ENCODE measurements around the gene EMC8. TPM values are rescaled to one million over a fixed set of nuclear protein-coding genes. Genes with fewer than 3 reads are reported as not detected.

EMC8 gene
- total and polyA plus RNA-seq, 2 of the 8 experiments (the other 6 are each of a cell fraction or from before 2014, with no cell fraction given): 52.2 to 69.7 TPM

- H2BK120ac ChIP-seq (replicated peaks; ENCODE audit: low read depth, low read length): no peak overlapping the region
- H3K9me3 ChIP-seq (ENCODE audit: insufficient read depth in 2 of 2, low read depth in 1 of 2, low read length in 1 of 2): no peaks in the 10 kb centered on the region
- peak overlapping the region; percentile 86 for H2AK5ac ChIP-seq (ENCODE audit: low read depth, low read length)
- H3K56ac ChIP-seq (replicated peaks; ENCODE audit: insufficient read length, low read depth, low read length): no peak overlapping the region
- no peak overlapping the region for H2BK20ac ChIP-seq (ENCODE audit: low read length)
- H4K91ac ChIP-seq (replicated peaks; ENCODE audit: insufficient read length, low read length): peak overlapping the region; percentile 78
- CTCF ChIA-PET (ENCODE audit: partially characterized antibody): interaction anchor here (0.6 to 2.6 kb wide), 18 partner anchors 8 to 223 kb away, joined by 3 to 18 read pairs (median 4); no protein-coding TSS in a partner anchor
- POLR2A ChIA-PET (ENCODE audit: partially characterized antibody): interaction anchor here (1.4 to 1.8 kb wide), 2 partner anchors 13 kb away, joined by 3 to 8 read pairs; no protein-coding TSS in a partner anchor
- H3K79me1 ChIP-seq (ENCODE audit: low read depth, low read length): no peaks in the 10 kb centered on the region
- DNase-seq (ENCODE audit: low read depth in 1 of 2, low spot score in 2 of 2): no peak
- H3K18ac ChIP-seq (ENCODE audit: extremely low read depth, low read length): no peak overlapping the region
- peaks cover 3% of the 10 kb centered on the region; the same call in 1 of the 2 replicates for H3K23me2 ChIP-seq (ENCODE audit: low read depth, low read length)
- TF ChIP-seq JUN (IDR thresholded peaks at IDR 0.05; ENCODE audit: low read depth, low read length) (0 out of 2 replicates have a peak, but pooled peaks have one; percentile 7), SRF (IDR thresholded peaks at IDR 0.05; ENCODE audit: low read depth, low read length) (peak; percentile 59), GABPA (IDR thresholded peaks at IDR 0.05; ENCODE audit: borderline replicate concordance, insufficient read depth, low read length) (no peak)
- H2BK12ac ChIP-seq (ENCODE audit: low read depth, low read length): peak overlapping the region; percentile 39; the same call in 1 of the 2 replicates
- no peak for FAIRE-seq
- H3K27me3 ChIP-seq (replicated peaks in 1 of 4; ENCODE audit: control insufficient read depth in 3 of 4, extremely low read depth in 1 of 4, insufficient read depth in 3 of 4, low read length in 3 of 4): no peaks in the 10 kb centered on the region; a peak in 2 of 7 replicates
- no peak overlapping the region for H3K14ac ChIP-seq (ENCODE audit: insufficient read length)
- no peak overlapping the region; the same call in 1 of the 2 replicates for H2BK5ac ChIP-seq (ENCODE audit: low read depth, low read length)
- peak overlapping the region; percentile 73 for H3K4ac ChIP-seq (replicated peaks; ENCODE audit: insufficient read length, low read depth, low read length)
- H2AFZ ChIP-seq (ENCODE audit: low read length): no peak overlapping the region
- H3K79me2 ChIP-seq (ENCODE audit: control insufficient read depth in 1 of 2, insufficient read depth in 2 of 2, low read length in 2 of 2): no peaks in the 10 kb centered on the region
- H2BK15ac ChIP-seq (ENCODE audit: low read length): peak overlapping the region; percentile 19; the same call in 1 of the 2 replicates
- H3K4me1 ChIP-seq (replicated peaks in 1 of 4; ENCODE audit: control insufficient read depth in 3 of 4, insufficient read depth in 4 of 4, low read length in 3 of 4): peaks cover 3 to 11% (median 10%) of the 10 kb centered on the region in 4 experiments
- H3K4me3 ChIP-seq (ENCODE audit: extremely low read depth in 1 of 4, insufficient read depth in 2 of 4, low read depth in 3 of 4, low read length in 4 of 4): no peak overlapping the region
- no peak overlapping the region for H3K9ac ChIP-seq (replicated peaks in 1 of 4; ENCODE audit: extremely low read depth in 1 of 4, low read depth in 3 of 4, low read length in 3 of 4)
- H3K36me3 ChIP-seq (ENCODE audit: control insufficient read depth in 2 of 4, insufficient read depth in 4 of 4, low read length in 3 of 4): no peaks in the 10 kb centered on the region
- peaks cover 2 to 10% of the 10 kb centered on the region in 2 experiments for H4K20me1 ChIP-seq (replicated peaks in 1 of 2; ENCODE audit: control insufficient read depth in 1 of 2, insufficient read depth in 2 of 2, low read length in 2 of 2)
- WGBS, 2 experiments (ENCODE audit: extremely low coverage in 1 of 2, insufficient coverage in 1 of 2, insufficient read length in 1 of 2, insufficient replicate concordance in 2 of 2, low coverage in 1 of 2, low lambda C conversion rate in 2 of 2, missing lambda C conversion rate in 1 of 2): 89% methylated on average over 16 of the region's 16 CpGs; no CpG with 5 or more reads in 1 of the 2 experiments
- H4K8ac ChIP-seq (ENCODE audit: extremely low read depth, insufficient read depth, low read length): peak overlapping the region; percentile 41
- no peak overlapping the region for H3K23ac ChIP-seq (ENCODE audit: insufficient read length)
- H3K27ac ChIP-seq (ENCODE audit: low read depth, low read length): no peak overlapping the region
- H3K4me2 ChIP-seq (ENCODE audit: insufficient read depth in 1 of 2, low read depth in 2 of 2, low read length in 2 of 2): no peak overlapping the region
- no peak overlapping the region for H4K5ac ChIP-seq (ENCODE audit: insufficient read length, low read depth, low read length)
These were observed 69.7 kb downstream of the EMC8 start for GRCh38 chr16:85729452-85730185.

Measured in H1 (cell line).